Esophagus (tissue), 2 donors: ENCODE data around the gene DNAH6. TPM values are rescaled to one million over a fixed set of nuclear protein-coding genes. Genes with fewer than 3 reads are reported as not detected.

Source experiments
- H3K27ac ChIP-seq, 2 donors: one replicate each; pipeline ENCODE4 v1.5.1; 2013; ENCODE audit warnings: low read depth in 2 of 2, mild to moderate bottlenecking in 2 of 2, inconsistent platforms in 1 of 2, low read length in 1 of 2, moderate library complexity in 1 of 2
- H3K27me3 ChIP-seq, 2 donors: one replicate each; pipeline ENCODE4 v1.6.1; 2013; ENCODE audit warnings: low read length in 2 of 2, control low read depth in 1 of 2, mild to moderate bottlenecking in 1 of 2; ENCODE audit not compliant: insufficient read depth in 2 of 2, control insufficient read depth in 1 of 2
- H3K36me3 ChIP-seq, 2 donors: one replicate each; pipeline ENCODE4 v1.6.1; 2013; ENCODE audit warnings: low read length in 1 of 2; ENCODE audit not compliant: control insufficient read depth in 2 of 2, insufficient read depth in 2 of 2
- H3K4me1 ChIP-seq, 2 donors: one replicate each; pipeline ENCODE4 v1.6.1; 2013; ENCODE audit warnings: low read length in 1 of 2; ENCODE audit not compliant: control insufficient read depth in 2 of 2, insufficient read depth in 2 of 2
- H3K4me3 ChIP-seq, 2 donors: one replicate each; pipeline ENCODE4 v1.5.1; 2013; ENCODE audit warnings: low read length in 2 of 2, mild to moderate bottlenecking in 2 of 2, low read depth in 1 of 2, moderate library complexity in 1 of 2
- H3K9me3 ChIP-seq, 2 donors: one replicate each; pipeline ENCODE4 v1.6.1; 2013; ENCODE audit warnings: mild to moderate bottlenecking in 2 of 2, low read depth in 1 of 2, low read length in 1 of 2, moderate library complexity in 1 of 2; ENCODE audit not compliant: control insufficient read depth in 2 of 2, insufficient read depth in 1 of 2
- WGBS, 2 donors: extraction: QIAGEN DNeasy Blood & Tissue Kit; methylation state at CpG; one replicate each; pipeline ENCODE4 v1.1.7; 2013; 5-methylcytosine and 5-hydroxymethylcytosine counted together
- polyA plus RNA-seq, 2 donors: library from polyadenylated mRNA; stranded (reverse); fragments of 200-250 nt; gene quantifications; one replicate each; pipeline ENCODE4 v1.2.3, GENCODE V29; 2013
- donor health status: healthy with polysubstance abuse.
- donor health status: Bipolar disorder and iron deficiency.

Gene DNAH6
- polyA plus RNA-seq, 2 donors = 0.06 to 0.10 TPM

GRCh38 chr2:84793641-84794040 is 277.3 kb downstream of the DNAH6 start:
- no peak overlapping the region for H3K4me3 ChIP-seq
- no peaks in the 10 kb centered on the region for H3K36me3 ChIP-seq
- peaks cover 2 to 3% of the 10 kb centered on the region in 2 donors for H3K9me3 ChIP-seq
- no peak overlapping the region for H3K27ac ChIP-seq
- 88 to 89% methylated on average over 4 of the region's 4 CpGs for WGBS, 2 donors
- no peaks in the 10 kb centered on the region for H3K27me3 ChIP-seq
- H3K4me1 ChIP-seq = peaks cover 0 to 2% of the 10 kb centered on the region in 2 donors

- no peaks in the 10 kb centered on the region for H3K36me3 ChIP-seq
- H3K27ac ChIP-seq = no peak overlapping the region
- no peak overlapping the region for H3K4me3 ChIP-seq
- H3K9me3 ChIP-seq = peaks cover 2 to 3% of the 10 kb centered on the region in 2 donors
- peaks cover 0 to 2% of the 10 kb centered on the region in 2 donors for H3K4me1 ChIP-seq
- H3K27me3 ChIP-seq = no peaks in the 10 kb centered on the region
Measured at GRCh38 chr2:84796798-84797197, 280.5 kb downstream of the DNAH6 start.

DNA sequence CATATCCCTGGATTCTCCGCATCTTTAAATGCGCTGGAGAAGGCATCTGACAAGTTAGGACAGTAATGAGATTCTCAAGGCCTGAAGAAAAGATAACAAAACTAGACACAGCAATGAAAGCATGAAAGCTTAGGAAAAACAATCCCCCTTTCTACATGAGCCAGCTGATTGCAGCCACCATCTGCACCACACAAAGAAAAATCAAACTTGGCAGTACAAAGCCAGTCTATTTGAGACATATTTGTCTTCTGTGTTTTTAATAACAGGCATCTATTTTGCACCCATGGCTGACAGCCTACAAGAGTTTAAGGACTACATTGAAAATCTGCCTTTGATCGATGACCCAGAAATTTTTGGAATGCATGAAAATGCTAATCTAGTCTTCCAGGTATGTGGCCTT is 281.0 kb downstream of the DNAH6 start:
- Histone ChIP-seq H3K4me3 (no peak overlapping the region), H3K36me3 (no peaks in the 10 kb centered on the region), H3K4me1 (peaks cover 0 to 2% of the 10 kb centered on the region in 2 donors), H3K27ac (no peak overlapping the region), H3K27me3 (no peaks in the 10 kb centered on the region), H3K9me3 (peaks cover 2 to 3% of the 10 kb centered on the region in 2 donors)
- 77 to 84% methylated on average over 3 of the region's 3 CpGs for WGBS, 2 donors

DNA sequence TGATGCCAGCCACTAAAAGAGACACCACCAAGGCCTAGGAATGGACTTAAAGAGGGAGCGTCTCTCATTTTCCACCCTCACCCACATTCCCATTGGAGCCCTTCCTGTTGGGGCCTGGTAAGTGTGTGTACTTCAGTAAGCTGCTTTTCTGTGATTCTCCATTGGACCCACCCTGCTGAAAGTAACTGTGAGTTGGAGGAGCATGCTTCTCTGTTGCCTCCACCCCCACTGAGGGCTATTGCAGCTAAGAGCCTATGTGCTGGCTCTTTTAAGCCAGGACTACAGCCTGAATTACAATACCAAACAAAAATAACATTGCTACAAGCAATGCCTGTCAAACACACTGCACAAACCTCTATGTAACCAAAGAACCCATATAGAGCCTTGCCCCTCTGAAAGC is 283.5 kb downstream of the DNAH6 start:
- Histone ChIP-seq H3K27ac (no peak overlapping the region), H3K4me1 (peaks cover 0 to 2% of the 10 kb centered on the region in 2 donors), H3K9me3 (no peaks in the 10 kb centered on the region), H3K27me3 (no peaks in the 10 kb centered on the region), H3K4me3 (no peak overlapping the region), H3K36me3 (no peaks in the 10 kb centered on the region)
- 98 to 100% methylated on average over 1 of the region's 1 CpG for WGBS, 2 donors

DNA sequence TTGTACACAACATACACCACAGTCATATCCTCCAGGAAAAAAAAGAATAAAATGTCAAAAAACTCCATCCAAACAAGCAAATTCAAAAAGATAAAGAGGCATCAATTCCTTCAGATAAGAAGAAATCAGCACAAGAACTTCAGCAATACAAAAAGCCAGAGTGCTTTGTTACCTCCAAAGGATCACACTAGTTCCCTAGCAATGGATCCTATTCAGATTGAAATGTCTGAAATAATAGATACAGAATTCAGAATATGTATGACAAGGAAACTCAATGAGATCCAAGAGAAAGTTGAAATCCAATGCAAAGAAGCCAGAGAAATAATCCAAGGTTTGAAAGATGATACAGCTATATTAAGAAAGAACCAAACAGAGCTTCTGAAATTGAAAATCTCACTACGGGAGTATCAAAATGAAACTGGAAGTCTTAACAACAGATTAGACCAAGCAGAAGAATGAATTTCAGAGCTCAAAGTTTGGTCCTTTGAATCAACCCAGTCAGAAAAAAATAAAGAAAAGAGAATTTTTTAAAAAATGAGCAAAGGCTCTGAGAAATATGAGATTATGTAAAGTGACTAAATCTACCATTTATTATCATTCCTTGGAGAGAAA is 284.0 kb downstream of the DNAH6 start:
- Histone ChIP-seq H3K9me3 (no peaks in the 10 kb centered on the region), H3K4me1 (peaks cover 0 to 2% of the 10 kb centered on the region in 2 donors), H3K27ac (no peak overlapping the region), H3K27me3 (no peaks in the 10 kb centered on the region), H3K36me3 (no peaks in the 10 kb centered on the region), H3K4me3 (no peak overlapping the region)
- 65 to 72% methylated on average over 1 of the region's 1 CpG for WGBS, 2 donors

- no peaks in the 10 kb centered on the region for H3K36me3 ChIP-seq
- no peaks in the 10 kb centered on the region for H3K9me3 ChIP-seq
- H3K4me1 ChIP-seq = peaks cover 0 to 2% of the 10 kb centered on the region in 2 donors
- H3K27me3 ChIP-seq = no peaks in the 10 kb centered on the region
- H3K27ac ChIP-seq = no peak overlapping the region
- no peak overlapping the region for H3K4me3 ChIP-seq
- 65 to 79% methylated on average over 2 of the region's 2 CpGs for WGBS, 2 donors
Measured at GRCh38 chr2:84801811-84802210, 285.5 kb downstream of the DNAH6 start.

DNA sequence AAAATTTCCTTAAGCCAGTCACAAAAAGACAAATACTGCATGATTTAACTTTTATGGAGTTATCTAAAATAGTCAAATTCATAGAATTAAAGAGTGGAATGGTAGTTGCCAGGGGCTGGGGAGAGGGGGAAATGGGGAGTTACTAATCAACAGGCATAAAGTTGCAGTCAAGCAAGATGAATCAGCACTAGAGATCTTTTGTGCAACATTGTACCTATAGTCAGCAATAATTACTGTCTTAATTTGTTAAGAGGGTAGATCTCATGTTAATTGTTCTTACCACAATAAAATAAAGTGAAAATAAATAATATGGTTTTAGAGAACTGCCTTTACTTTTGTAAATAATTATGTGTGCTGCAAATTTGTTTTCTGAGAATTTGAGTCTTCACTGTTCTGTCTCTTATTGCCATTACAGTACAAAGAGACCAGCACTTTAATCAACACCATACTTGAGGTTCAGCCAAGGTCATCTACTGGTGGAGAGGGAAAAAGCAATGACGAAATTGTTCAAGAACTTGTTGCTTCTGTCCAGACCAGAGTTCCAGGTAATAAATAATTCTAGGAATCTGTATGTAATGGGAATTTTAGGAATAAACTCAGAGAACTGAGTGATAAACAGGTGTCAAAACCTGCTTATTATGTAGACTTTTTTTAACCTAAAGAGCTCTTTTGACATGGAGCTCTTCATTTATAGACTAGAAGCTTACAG is 289.1 kb downstream of the DNAH6 start:
- Histone ChIP-seq H3K4me1 (no peaks in the 10 kb centered on the region), H3K9me3 (no peaks in the 10 kb centered on the region), H3K4me3 (no peak overlapping the region), H3K36me3 (no peaks in the 10 kb centered on the region), H3K27ac (no peak overlapping the region), H3K27me3 (no peaks in the 10 kb centered on the region)
- WGBS, 2 donors = 63 to 73% methylated on average over 1 of the region's 1 CpG

DNA sequence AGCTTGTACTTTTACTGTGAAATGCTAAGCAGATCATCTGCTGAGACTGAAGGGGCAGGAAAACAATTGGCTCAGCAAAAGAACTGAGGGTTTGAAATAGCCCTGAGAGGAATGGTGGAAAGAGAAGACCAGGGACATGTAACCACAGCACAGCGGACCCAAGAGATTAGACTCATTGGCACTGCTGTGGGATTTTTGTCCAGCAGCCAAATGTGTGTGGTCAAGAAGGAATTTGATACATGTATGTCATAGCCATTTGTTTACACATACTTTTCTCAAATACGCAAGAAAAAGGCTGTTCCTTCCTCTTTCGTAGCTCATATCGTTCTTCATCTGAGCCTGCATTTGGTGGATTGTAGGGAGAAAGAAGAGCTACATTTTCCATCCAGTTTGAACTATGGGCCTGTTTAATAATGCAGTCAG is 290.8 kb downstream of the DNAH6 start:
- Histone ChIP-seq H3K27ac (no peak overlapping the region), H3K9me3 (no peaks in the 10 kb centered on the region), H3K36me3 (no peaks in the 10 kb centered on the region), H3K27me3 (no peaks in the 10 kb centered on the region), H3K4me3 (no peak overlapping the region), H3K4me1 (no peaks in the 10 kb centered on the region)
- WGBS, 2 donors = 32 to 46% methylated on average over 4 of the region's 4 CpGs

- WGBS, 2 donors = 73 to 81% methylated on average over 4 of the region's 4 CpGs
- Histone ChIP-seq H3K27me3 (no peaks in the 10 kb centered on the region), H3K27ac (no peak overlapping the region), H3K4me3 (no peak overlapping the region), H3K4me1 (no peaks in the 10 kb centered on the region), H3K9me3 (no peaks in the 10 kb centered on the region), H3K36me3 (no peaks in the 10 kb centered on the region)
Measured at GRCh38 chr2:84808279-84808678, 292.0 kb downstream of the DNAH6 start.
